Measurements from ENCODE around the gene MAFF.
"Not testable (repeated sequence)": the region's sequence is repeated elsewhere in the genome, so short reads cannot be mapped to it uniquely, and the experiment has no call there.

The MAFF gene

GRCh38 chr22:38201711-38202436 lies at the start of gene MAFF:
MAFF (plus strand) TSS chr22:38201994; CDS start chr22:38213854, 11,860 bp downstream.
- peak; percentile 97 for DNase-seq

GRCh38 chr22:38153821-38154562 lies 47.8 kb upstream of the MAFF start:
- DNase-seq, result no peak

GRCh38 chr22:38154563-38154915 lies 47.3 kb upstream of the MAFF start:
- not testable (repeated sequence) for DNase-seq

DNA sequence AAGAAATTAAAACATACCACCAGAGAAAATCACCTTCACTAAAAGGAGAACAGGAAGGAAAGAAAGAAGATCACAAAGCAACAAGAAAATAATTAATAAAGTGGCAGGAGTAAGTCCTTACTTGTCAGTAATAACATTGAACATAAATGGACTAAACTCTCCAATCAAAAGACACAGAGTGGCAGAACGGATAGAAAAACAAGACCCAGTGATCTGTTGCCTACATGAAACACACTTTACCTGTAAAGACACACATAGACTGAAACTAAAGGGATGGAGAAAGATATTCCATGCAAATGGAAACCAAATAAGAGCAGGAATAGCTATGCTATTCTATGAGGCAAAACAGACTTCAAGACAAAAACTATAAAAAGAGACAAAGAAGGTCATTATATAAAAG lies 46.1 kb upstream of the MAFF start:
- DNase-seq, result no peak

DNA sequence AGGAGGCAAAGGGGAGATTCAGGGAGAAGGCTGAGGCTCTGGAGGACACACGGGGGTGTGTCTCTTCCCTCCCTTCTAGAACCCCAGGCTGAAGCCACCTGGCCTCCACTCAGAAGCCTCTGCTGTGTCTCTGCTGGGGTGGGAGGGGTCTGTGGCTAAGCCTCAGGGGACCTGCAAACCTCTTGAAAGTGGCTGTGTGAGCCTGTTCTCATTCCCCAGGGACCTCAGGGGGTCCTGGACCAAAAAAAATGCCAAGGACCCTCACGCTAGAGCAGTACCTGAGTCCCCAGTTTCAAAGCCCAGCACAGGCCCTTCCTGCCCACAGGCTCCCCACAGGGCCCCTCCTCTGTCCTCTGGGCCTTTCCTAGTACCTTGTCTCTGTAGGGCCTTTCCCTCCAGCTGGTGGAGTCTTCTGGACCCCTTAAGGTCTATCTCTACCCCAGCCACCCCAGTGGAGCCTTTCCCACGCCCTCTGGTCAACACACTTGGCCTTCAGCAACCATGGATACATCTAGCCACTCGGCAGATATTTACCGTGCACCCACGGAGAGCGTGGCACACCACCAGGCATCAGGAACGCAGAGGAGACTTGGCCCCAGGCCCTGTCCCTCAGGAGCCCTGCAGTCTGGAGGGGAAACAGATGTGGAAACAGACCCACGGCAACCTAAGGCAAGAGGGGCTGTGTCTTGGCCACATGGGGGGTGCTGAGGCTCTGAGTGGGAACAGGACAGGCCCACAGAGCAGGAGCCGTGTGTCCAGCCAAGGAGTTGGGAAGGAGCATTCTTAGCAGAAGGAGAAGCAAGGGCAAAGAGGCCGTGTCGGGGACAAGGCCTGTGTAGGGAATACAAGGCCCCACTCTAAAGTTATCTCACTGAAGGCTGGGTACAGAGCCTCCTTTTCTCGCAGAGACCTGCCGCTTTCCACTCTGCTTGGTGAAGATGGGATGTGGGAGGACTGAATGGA lies 38.6 kb upstream of the MAFF start:
- DNase-seq, result no peak

- DNase-seq, result no peak
These were observed 37.8 kb upstream of the MAFF start for GRCh38 chr22:38163844-38164550.

GRCh38 chr22:38164551-38164918 lies 37.3 kb upstream of the MAFF start:
- no peak for DNase-seq

GRCh38 chr22:38165922-38166593 lies 35.7 kb upstream of the MAFF start:
- no peak for DNase-seq

DNA sequence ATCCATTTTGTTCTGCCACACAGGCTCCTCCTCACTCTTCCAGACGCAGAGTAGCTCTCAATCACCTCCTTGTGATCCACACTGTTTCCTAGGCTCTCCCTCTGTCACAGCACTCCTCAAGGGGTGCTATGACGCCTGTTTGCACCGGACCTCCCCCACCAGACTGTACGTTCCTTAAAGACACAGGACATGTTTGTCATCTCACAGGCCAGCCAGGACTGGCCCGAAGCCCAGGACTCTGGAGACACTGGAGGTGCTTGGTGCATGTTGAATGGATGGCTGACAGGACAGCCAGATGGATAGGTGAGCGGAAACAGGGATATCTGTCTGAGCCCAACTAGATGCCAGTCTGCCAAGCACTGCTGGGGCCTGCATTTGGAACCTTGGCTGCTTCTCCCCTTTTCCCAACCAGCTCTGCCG lies 33.8 kb upstream of the MAFF start:
- DNase-seq, result no peak

DNA sequence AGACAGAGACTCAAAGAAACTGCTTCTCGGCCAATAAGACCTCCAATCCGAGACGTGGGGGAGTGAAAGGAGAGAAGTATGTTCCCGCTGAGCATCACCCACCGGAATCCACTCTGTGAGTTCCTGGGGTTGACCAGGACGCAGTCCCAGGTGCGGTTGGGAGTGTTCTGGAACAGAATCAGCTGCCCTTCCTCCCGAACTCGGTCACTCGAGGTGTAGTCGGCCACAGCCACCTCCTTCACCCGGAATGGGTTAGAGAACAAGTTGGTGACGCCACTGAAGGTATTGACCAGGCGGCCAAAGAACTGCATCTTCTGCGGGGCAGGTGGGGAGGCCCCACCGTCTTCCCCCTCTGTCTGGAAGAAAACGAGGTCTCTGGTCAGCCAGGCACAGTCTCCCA lies 32.7 kb upstream of the MAFF start:
- no peak for DNase-seq

- DNase-seq, result no peak
These were observed 31.3 kb upstream of the MAFF start for GRCh38 chr22:38170469-38170868.

GRCh38 chr22:38171927-38172831 lies 29.6 kb upstream of the MAFF start:
- DNase-seq, result no peak

GRCh38 chr22:38172832-38173640 lies 28.8 kb upstream of the MAFF start:
- no peak for DNase-seq

GRCh38 chr22:38173641-38173906 lies 28.2 kb upstream of the MAFF start:
- no peak for DNase-seq

DNA sequence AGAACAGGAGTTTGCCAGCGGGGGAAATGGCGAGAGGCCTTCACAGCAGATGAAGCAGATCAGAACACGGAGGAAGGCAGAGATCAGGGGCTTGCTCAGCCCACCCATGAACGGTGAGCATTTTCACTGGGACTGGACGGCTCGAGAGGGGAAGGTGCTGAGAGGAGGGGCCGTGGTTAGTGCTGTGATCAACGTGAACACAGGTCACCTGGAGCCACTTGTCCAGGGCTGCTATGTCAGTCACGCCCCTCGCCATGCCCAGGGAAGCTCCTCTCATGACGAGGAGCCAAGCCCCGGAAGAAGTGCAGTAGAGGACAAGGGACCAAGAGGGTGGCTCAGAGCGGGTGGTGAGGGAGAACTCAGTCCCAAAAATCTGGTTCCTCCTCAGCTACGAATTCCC lies 27.2 kb upstream of the MAFF start:
- no peak for DNase-seq

- no peak for DNase-seq
These were observed 26.3 kb upstream of the MAFF start for GRCh38 chr22:38175206-38176118.

DNA sequence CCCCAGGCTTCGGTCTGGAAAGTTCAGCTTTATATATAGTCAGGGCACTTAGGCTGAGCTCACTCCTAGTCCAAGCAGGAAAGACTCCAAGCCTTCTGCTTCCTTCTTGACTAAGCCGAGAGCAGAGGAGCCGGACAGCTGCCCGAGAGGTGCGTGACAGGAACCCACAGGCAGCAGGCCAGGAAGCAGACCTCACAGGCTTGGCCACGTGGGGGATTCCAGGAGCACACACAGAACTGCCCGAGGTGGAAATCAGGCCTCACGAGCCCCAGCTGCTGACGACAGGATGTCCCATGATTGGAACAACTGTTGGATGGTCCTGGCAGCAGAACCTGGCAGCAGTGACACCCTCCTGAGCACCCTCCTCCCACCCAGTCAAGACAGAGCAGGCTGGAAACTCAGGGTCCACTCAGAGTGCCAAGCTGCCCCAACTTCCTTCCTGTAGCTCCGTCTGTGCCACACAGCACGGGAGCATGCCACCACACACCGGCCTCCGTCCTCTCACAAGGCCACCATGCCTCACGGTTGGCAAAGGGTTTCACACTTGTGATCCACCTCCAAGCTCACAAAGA lies 25.5 kb upstream of the MAFF start:
- no peak for DNase-seq

DNA sequence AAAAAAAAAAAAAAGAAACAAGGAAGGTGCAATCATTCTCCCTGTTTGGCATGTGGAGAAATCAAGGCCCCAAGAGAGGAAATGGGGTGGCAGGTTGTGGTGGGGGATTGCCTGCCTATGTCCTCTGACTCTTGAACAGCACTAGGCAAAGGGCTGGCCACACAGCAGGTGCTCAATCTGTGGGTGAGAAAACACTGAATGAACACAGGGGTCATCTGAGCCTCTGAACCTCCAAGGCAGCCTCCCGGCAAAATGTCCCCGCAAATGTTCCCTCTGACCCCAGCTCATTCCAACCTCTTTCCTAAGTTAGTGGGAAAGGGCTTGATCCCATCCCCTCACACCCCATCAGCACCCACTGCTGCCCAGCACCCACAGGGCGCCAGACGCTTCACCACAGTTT lies 24.8 kb upstream of the MAFF start:
- no peak for DNase-seq

- DNase-seq, result not testable (repeated sequence)
These were observed 24.2 kb upstream of the MAFF start for GRCh38 chr22:38177571-38177925.
